Stomach (tissue), 9 donors: ENCODE data around the gene NPY2R. TPM values are rescaled to one million over a fixed set of nuclear protein-coding genes. Genes with fewer than 3 reads are reported as not detected.

Experiments
- DNase-seq, 2 donors: peaks; one replicate each; pipeline versions ENCODE4 v3.0.0 to v3.0.0-alpha.2; 2013 to 2019
- H3K27ac ChIP-seq, 5 donors: fragments of 200-600 bp in 4 of 5; sonication (generic) in 4 of 5; one replicate each; pipeline ENCODE4 v1.5.1; 2013 to 2019; ENCODE audit warnings: mild to moderate bottlenecking in 1 of 5, moderate library complexity in 1 of 5
- H3K27me3 ChIP-seq, 3 donors: fragments of 200-600 bp; sonication (generic); one replicate each; pipeline ENCODE4 v1.5.1; 2017 to 2019; ENCODE audit warnings: mixed run types in 1 of 3
- H3K36me3 ChIP-seq, 4 donors: fragments of 200-600 bp; sonication (generic); 1 replicate in 3 of 4; 2 replicates in 1 of 4; pipeline ENCODE4 v1.5.1; 2016 to 2019
- H3K4me1 ChIP-seq, 4 donors: fragments of 200-600 bp; sonication (generic); one replicate each; pipeline ENCODE4 v1.5.1; 2016 to 2019
- H3K4me3 ChIP-seq, 4 donors: fragments of 200-600 bp; sonication (generic) in 3 of 4; one replicate each; pipeline ENCODE4 v1.5.1; 2016 to 2019; ENCODE audit warnings: mild to moderate bottlenecking in 1 of 4
- H3K9me3 ChIP-seq, 4 donors: fragments of 200-600 bp; sonication (generic); one replicate each; pipeline ENCODE4 v1.5.1; 2016 to 2019
- CTCF ChIP-seq, 7 experiments: fragments of 450-650 bp in 4 of 7; fragments of 200-600 bp in 3 of 7; sonication (generic) in 3 of 7; IDR thresholded peaks; one replicate each; pipeline ENCODE4 v1.5.1; 2016 to 2019; ENCODE audit warnings: antibody characterized with exemption in 7 of 7, control low read depth in 2 of 7, mild to moderate bottlenecking in 1 of 7
- EP300 ChIP-seq: sonication (generic); formaldehyde crosslinking; IDR thresholded peaks from one replicate; pipeline ENCODE4 v1.6.1; 2017; ENCODE audit warnings: antibody characterized with exemption
- POLR2A ChIP-seq, 4 donors: fragments of 450-650 bp; IDR thresholded peaks; one replicate each; pipeline ENCODE4 v1.6.1; 2016; ENCODE audit warnings: antibody characterized with exemption in 4 of 4, control low read depth in 2 of 4, mild to moderate bottlenecking in 1 of 4, moderate library complexity in 1 of 4
- POLR2AphosphoS5 ChIP-seq, 3 donors: sonication (generic); formaldehyde crosslinking; IDR thresholded peaks; one replicate each; pipeline ENCODE4 v1.6.1; 2016; ENCODE audit warnings: antibody characterized with exemption in 3 of 3
- WGBS, 5 donors: extraction: QIAGEN DNeasy Blood & Tissue Kit in 3 of 5; methylation state at CpG; one replicate each; pipeline versions ENCODE4 v1.1.5 to v1.1.7; 2013 to 2018; 5-methylcytosine and 5-hydroxymethylcytosine counted together
- intact Hi-C: fragments of 100-400 bp; cut with DNase I; formaldehyde crosslinking; loops from one replicate; pipeline ENCODE4 v1.15.1; 2023; ENCODE audit warnings: low total_unique reads
- polyA plus RNA-seq, 3 donors: library from polyadenylated mRNA; stranded (reverse); fragments of 200-250 nt; gene quantifications; one replicate each; pipeline ENCODE4 v1.2.3, GENCODE V29; 2013
- total RNA-seq, 5 donors: library from RNA; depleted of rRNA; stranded (reverse); fragments of >200 nt; gene quantifications; one replicate each; pipeline versions ENCODE4 v1.1.0 to v1.2.3, GENCODE V29; 2014 to 2016
- donor health status: healthy with polysubstance abuse.
- donor health status: Bipolar disorder and iron deficiency.
- donor health status: healthy.

NPY2R gene
- total and polyA plus RNA-seq, 8 donors, result 0.08 to 1.8 (median 0.58) TPM; not detected in 5

- H3K27ac ChIP-seq, result no peak overlapping the region
- no peak overlapping the region for H3K4me3 ChIP-seq
- TF ChIP-seq EP300 (no peak), POLR2AphosphoS5 (IDR thresholded peaks at IDR 0.05) (no peak), POLR2A (IDR thresholded peaks at IDR 0.05) (no peak), CTCF (IDR thresholded peaks at IDR 0.05) (no peak)
- WGBS, 5 donors, result 0 to 97% (median 44%) methylated on average over 1 of the region's 1 CpG
- intact Hi-C loops, result no loop called here
- no peak for DNase-seq
- H3K4me1 ChIP-seq, result no peaks in the 10 kb centered on the region
- no peaks in the 10 kb centered on the region for H3K9me3 ChIP-seq
- no peaks in the 10 kb centered on the region for H3K36me3 ChIP-seq
- H3K27me3 ChIP-seq, result no peaks in the 10 kb centered on the region
Observed at GRCh38 chr4:155187989-155188388, 20.4 kb upstream of the NPY2R start.

GRCh38 chr4:155190099-155190498 lies 18.3 kb upstream of the NPY2R start:
- H3K36me3 ChIP-seq, result no peaks in the 10 kb centered on the region
- intact Hi-C loops, result no loop called here
- no peak for DNase-seq
- no peak overlapping the region for H3K4me3 ChIP-seq
- no peaks in the 10 kb centered on the region for H3K4me1 ChIP-seq
- H3K9me3 ChIP-seq, result no peaks in the 10 kb centered on the region
- H3K27ac ChIP-seq, result no peak overlapping the region
- H3K27me3 ChIP-seq, result no peaks in the 10 kb centered on the region
- no peak for TF ChIP-seq POLR2A (IDR thresholded peaks at IDR 0.05)
- no peak for TF ChIP-seq EP300
- TF ChIP-seq POLR2AphosphoS5 (IDR thresholded peaks at IDR 0.05), result no peak
- TF ChIP-seq CTCF (IDR thresholded peaks at IDR 0.05), result no peak

GRCh38 chr4:155197757-155198156 lies 10.7 kb upstream of the NPY2R start:
- Histone ChIP-seq H3K9me3 (no peaks in the 10 kb centered on the region), H3K4me1 (no peaks in the 10 kb centered on the region), H3K36me3 (no peaks in the 10 kb centered on the region), H3K27me3 (no peaks in the 10 kb centered on the region), H3K27ac (no peak overlapping the region), H3K4me3 (no peak overlapping the region)
- DNase-seq, result no peak
- TF ChIP-seq POLR2A (IDR thresholded peaks at IDR 0.05) (no peak), CTCF (IDR thresholded peaks at IDR 0.05) (no peak), POLR2AphosphoS5 (IDR thresholded peaks at IDR 0.05) (no peak), EP300 (no peak)
- intact Hi-C loops, result no loop called here
- WGBS, 5 donors, result 88 to 97% (median 94%) methylated on average over 2 of the region's 2 CpGs

GRCh38 chr4:155207534-155208257 lies 740 bp upstream of the NPY2R start:
- intact Hi-C loops, result no loop called here
- Histone ChIP-seq H3K27me3 (peaks cover 4 to 49% (median 30%) of the 10 kb centered on the region in 3 donors), H3K36me3 (no peaks in the 10 kb centered on the region), H3K4me3 (peak overlapping the region; percentile 32 to 39 (median 36)), H3K9me3 (no peaks in the 10 kb centered on the region), H3K27ac (no peak overlapping the region), H3K4me1 (peaks cover 13 to 18% (median 16%) of the 10 kb centered on the region in 4 donors)
- DNase-seq, result peak in 1 of 2 donors; percentile 51
- 3 to 6% (median 4%) methylated on average over 21 to 26 of the region's 26 CpGs for WGBS, 5 donors
- TF ChIP-seq EP300 (no peak), CTCF (IDR thresholded peaks at IDR 0.05) (no peak), POLR2A (IDR thresholded peaks at IDR 0.05) (no peak), POLR2AphosphoS5 (IDR thresholded peaks at IDR 0.05) (no peak)
